MCF 10A (cell line): ENCODE results near the gene MDFIC2. TPM values are rescaled to one million over a fixed set of nuclear protein-coding genes. Genes with fewer than 3 reads are reported as not detected.

ENCODE experiments used
- BruUV-seq: library from RNA; stranded (reverse); fragments of 400-500 nt; replicated peaks from 2 replicates; lab custom pipeline; 2021; lab: Mats Ljungman, UMichigan
- CTCF ChIA-PET: fragments of 300-600 bp; sonication (Branson Sonifier 250); formaldehyde crosslinking; extraction: SDS; loops from one replicate; lab custom pipeline; 2021; ENCODE audit warnings: antibody characterized with exemption, inconsistent platforms; lab: Yijun Ruan, JAX
- POLR2A ChIA-PET: fragments of 300-600, 350-650 bp; sonication (Branson Sonifier 250); formaldehyde crosslinking; extraction: SDS; loops from one replicate; lab custom pipeline; 2020; ENCODE audit warnings: antibody characterized with exemption, inconsistent platforms; lab: Yijun Ruan, JAX
- DNase-seq: peaks from one replicate; pipeline ENCODE4 v3.0.0-alpha.2; 2018; ENCODE audit not compliant: unreplicated experiment
- H3K27ac Mint-ChIP-seq: one replicate; pipeline ENCODE4 v1.8.0; 2022; ENCODE audit warnings: mild to moderate bottlenecking, low read depth, mixed read lengths; ENCODE audit not compliant: unreplicated experiment
- H3K27me3 Mint-ChIP-seq: one replicate; pipeline ENCODE4 v1.8.0; 2022; ENCODE audit warnings: mixed read lengths; ENCODE audit not compliant: insufficient read depth, unreplicated experiment
- H3K36me3 Mint-ChIP-seq: one replicate; pipeline ENCODE4 v1.8.0; 2022; ENCODE audit warnings: mild to moderate bottlenecking, moderate library complexity, mixed read lengths; ENCODE audit not compliant: insufficient read depth, unreplicated experiment
- H3K4me1 Mint-ChIP-seq: one replicate; pipeline ENCODE4 v1.8.0; 2022; ENCODE audit warnings: mixed read lengths; ENCODE audit not compliant: insufficient read depth, unreplicated experiment
- H3K4me3 Mint-ChIP-seq: one replicate; pipeline ENCODE4 v1.8.0; 2022; ENCODE audit warnings: mild to moderate bottlenecking, moderate library complexity, mixed read lengths; ENCODE audit not compliant: unreplicated experiment
- H3K9me3 Mint-ChIP-seq: one replicate; pipeline ENCODE4 v1.8.0; 2022; ENCODE audit warnings: mixed read lengths; ENCODE audit not compliant: unreplicated experiment
- intact Hi-C: fragments of 100-400 bp; cut with micrococcal nuclease; formaldehyde crosslinking; loops from 2 replicates; pipeline ENCODE4 v1.14.1; 2022
- total RNA-seq: library from RNA; stranded (reverse); gene quantifications from 2 replicates; pipeline ENCODE4 v1.2.3, GENCODE V29; 2022
- TF ChIP-seq, protein P1 (sequence below): fragments of 200-600 bp; IDR thresholded peaks from one replicate; pipeline ENCODE4 v1.8.0; 2022; ENCODE audit warnings: antibody characterized with exemption, mild to moderate bottlenecking; ENCODE audit not compliant: unreplicated experiment

The MDFIC2 gene
- total RNA-seq, 1 experiment from 2014 or later, result not detected

DNA sequence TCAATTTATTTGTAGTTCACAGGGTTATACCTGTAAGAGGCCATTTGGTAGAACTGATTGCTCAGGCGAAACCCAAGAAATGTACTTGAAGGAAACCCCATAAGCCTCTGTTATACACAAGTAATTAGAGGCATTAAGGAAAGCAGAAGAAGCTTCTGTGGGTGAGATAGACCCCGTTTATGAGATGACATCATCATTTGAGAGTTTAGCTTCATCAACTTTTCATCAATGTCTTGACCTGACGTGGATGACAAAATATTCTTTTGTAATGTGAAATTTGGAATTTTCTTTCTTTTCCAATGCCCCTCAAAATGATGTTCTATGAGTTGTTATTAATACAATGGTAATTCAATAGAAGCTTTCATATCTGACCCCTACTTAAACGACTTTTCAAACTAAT, 136.2 kb downstream of the MDFIC2 start:
- H3K36me3 Mint-ChIP-seq, result no peaks in the 10 kb centered on the region
- no peaks in the 10 kb centered on the region for H3K4me1 Mint-ChIP-seq
- DNase-seq, result no peak
- H3K9me3 Mint-ChIP-seq, result no peaks in the 10 kb centered on the region
- H3K27me3 Mint-ChIP-seq, result peaks cover 100% of the 10 kb centered on the region
- ChIA-PET POLR2A (no interaction called here), CTCF (no interaction called here)
- TF ChIP-seq, protein P1, sequence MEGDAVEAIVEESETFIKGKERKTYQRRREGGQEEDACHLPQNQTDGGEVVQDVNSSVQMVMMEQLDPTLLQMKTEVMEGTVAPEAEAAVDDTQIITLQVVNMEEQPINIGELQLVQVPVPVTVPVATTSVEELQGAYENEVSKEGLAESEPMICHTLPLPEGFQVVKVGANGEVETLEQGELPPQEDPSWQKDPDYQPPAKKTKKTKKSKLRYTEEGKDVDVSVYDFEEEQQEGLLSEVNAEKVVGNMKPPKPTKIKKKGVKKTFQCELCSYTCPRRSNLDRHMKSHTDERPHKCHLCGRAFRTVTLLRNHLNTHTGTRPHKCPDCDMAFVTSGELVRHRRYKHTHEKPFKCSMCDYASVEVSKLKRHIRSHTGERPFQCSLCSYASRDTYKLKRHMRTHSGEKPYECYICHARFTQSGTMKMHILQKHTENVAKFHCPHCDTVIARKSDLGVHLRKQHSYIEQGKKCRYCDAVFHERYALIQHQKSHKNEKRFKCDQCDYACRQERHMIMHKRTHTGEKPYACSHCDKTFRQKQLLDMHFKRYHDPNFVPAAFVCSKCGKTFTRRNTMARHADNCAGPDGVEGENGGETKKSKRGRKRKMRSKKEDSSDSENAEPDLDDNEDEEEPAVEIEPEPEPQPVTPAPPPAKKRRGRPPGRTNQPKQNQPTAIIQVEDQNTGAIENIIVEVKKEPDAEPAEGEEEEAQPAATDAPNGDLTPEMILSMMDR, result no peak
- intact Hi-C loops, result no loop called here
- no TSS peak for BruUV-seq
- H3K27ac Mint-ChIP-seq, result no peak overlapping the region
- H3K4me3 Mint-ChIP-seq, result no peak overlapping the region

GRCh38 chr3:70156808-70157207, 155.6 kb downstream of the MDFIC2 start:
- TF ChIP-seq, protein P1, result no peak
- intact Hi-C loops, result no loop called here
- H3K4me1 Mint-ChIP-seq, result no peaks in the 10 kb centered on the region
- no peaks in the 10 kb centered on the region for H3K36me3 Mint-ChIP-seq
- BruUV-seq, result no TSS peak
- H3K27me3 Mint-ChIP-seq, result peaks cover 84% of the 10 kb centered on the region
- CTCF ChIA-PET, result no interaction called here
- DNase-seq, result no peak
- H3K4me3 Mint-ChIP-seq, result no peak overlapping the region
- POLR2A ChIA-PET, result no interaction called here
- H3K27ac Mint-ChIP-seq, result no peak overlapping the region
- no peaks in the 10 kb centered on the region for H3K9me3 Mint-ChIP-seq

- H3K27ac Mint-ChIP-seq, result no peak overlapping the region
- no peak for DNase-seq
- no peaks in the 10 kb centered on the region for H3K4me1 Mint-ChIP-seq
- TF ChIP-seq, protein P1, result no peak
- H3K4me3 Mint-ChIP-seq, result no peak overlapping the region
- no peaks in the 10 kb centered on the region for H3K9me3 Mint-ChIP-seq
- BruUV-seq, result no TSS peak
- H3K36me3 Mint-ChIP-seq, result no peaks in the 10 kb centered on the region
- intact Hi-C loops, result no loop called here
- ChIA-PET CTCF (no interaction called here), POLR2A (no interaction called here)
- H3K27me3 Mint-ChIP-seq, result peaks cover 63% of the 10 kb centered on the region
Observed at GRCh38 chr3:70150599-70150998, 161.8 kb downstream of the MDFIC2 start.

DNA sequence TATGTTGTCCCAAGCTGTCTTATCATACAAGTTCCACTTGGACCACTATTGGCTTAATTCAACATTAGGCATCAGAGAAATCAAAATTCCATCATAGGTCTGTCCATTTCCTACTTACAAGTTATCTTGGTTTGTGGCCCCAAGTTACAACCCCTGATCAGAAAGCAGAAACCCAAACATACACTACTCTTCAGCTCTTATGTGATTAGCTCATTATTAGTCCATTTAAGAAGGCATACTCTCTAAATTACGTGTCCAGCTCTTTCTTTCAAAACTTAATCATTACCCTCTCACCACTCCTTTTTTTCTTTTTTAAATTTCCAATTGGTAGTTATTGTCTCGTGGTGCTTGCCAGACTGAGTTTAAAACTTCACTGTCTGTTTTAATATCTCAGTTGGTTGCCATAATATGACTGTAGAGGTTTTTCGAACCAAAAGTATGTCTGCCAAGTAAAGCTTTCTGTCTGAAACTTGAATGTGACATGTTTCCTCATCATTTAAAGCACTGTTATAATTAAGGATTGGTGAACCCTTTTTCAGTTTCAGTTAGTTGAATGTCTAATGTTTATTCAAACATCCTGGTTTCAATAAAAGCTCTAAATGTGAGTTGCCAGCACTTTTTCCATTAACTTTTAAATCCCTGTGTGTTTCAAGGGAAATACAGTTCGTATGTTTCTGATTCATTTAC, 162.6 kb downstream of the MDFIC2 start:
- no peak for DNase-seq
- CTCF ChIA-PET, result interaction anchor here (0.7 kb wide), 1 partner anchor 86 kb away, joined by 4 read pairs; no protein-coding TSS in a partner anchor
- intact Hi-C loops, result no loop called here
- Mint-ChIP-seq H3K27me3 (peaks cover 63% of the 10 kb centered on the region), H3K27ac (no peak overlapping the region), H3K9me3 (no peaks in the 10 kb centered on the region), H3K4me1 (no peaks in the 10 kb centered on the region), H3K36me3 (no peaks in the 10 kb centered on the region), H3K4me3 (no peak overlapping the region)
- BruUV-seq, result no TSS peak
- POLR2A ChIA-PET, result no interaction called here
- TF ChIP-seq, protein P1, result no peak
